ENCODE results near the gene RHOD. TPM values are rescaled to one million over a fixed set of nuclear protein-coding genes. Genes with fewer than 3 reads are reported as not detected.

RHOD gene
- total RNA-seq, 4 donors from 2014 or later, result 9.4 to 23.6 (median 10.4) TPM

- no peak for DNase-seq
- H3K4me3 ChIP-seq, result no peak overlapping the region
- no peaks in the 10 kb centered on the region for H3K27me3 ChIP-seq
- TF ChIP-seq, protein P1, sequence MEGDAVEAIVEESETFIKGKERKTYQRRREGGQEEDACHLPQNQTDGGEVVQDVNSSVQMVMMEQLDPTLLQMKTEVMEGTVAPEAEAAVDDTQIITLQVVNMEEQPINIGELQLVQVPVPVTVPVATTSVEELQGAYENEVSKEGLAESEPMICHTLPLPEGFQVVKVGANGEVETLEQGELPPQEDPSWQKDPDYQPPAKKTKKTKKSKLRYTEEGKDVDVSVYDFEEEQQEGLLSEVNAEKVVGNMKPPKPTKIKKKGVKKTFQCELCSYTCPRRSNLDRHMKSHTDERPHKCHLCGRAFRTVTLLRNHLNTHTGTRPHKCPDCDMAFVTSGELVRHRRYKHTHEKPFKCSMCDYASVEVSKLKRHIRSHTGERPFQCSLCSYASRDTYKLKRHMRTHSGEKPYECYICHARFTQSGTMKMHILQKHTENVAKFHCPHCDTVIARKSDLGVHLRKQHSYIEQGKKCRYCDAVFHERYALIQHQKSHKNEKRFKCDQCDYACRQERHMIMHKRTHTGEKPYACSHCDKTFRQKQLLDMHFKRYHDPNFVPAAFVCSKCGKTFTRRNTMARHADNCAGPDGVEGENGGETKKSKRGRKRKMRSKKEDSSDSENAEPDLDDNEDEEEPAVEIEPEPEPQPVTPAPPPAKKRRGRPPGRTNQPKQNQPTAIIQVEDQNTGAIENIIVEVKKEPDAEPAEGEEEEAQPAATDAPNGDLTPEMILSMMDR (IDR thresholded peaks at IDR 0.05), result no peak
- TF ChIP-seq POLR2A (IDR thresholded peaks at IDR 0.05), result no peak
- H3K4me1 ChIP-seq, result no peaks in the 10 kb centered on the region
- H3K27ac ChIP-seq, result no peak overlapping the region
- intact Hi-C loops (cut with DNase I; ENCODE audit: low total_unique reads), result no loop called here
- no peaks in the 10 kb centered on the region for H3K36me3 ChIP-seq
- no peaks in the 10 kb centered on the region for H3K9me3 ChIP-seq
Measured at GRCh38 chr11:67083786-67084366, 27.2 kb downstream of the RHOD start.

GRCh38 chr11:67085617-67086016 is 29.0 kb downstream of the RHOD start:
- intact Hi-C loops (cut with DNase I; ENCODE audit: low total_unique reads), result no loop called here
- no peaks in the 10 kb centered on the region for H3K36me3 ChIP-seq
- no peaks in the 10 kb centered on the region for H3K4me1 ChIP-seq
- TF ChIP-seq POLR2A (IDR thresholded peaks at IDR 0.05), result no peak
- TF ChIP-seq, protein P1 (IDR thresholded peaks at IDR 0.05), result no peak
- no peak overlapping the region for H3K4me3 ChIP-seq
- H3K9me3 ChIP-seq, result no peaks in the 10 kb centered on the region
- no peak overlapping the region for H3K27ac ChIP-seq
- H3K27me3 ChIP-seq, result no peaks in the 10 kb centered on the region
- DNase-seq, result no peak

- TF ChIP-seq, protein P1 (IDR thresholded peaks at IDR 0.05), result no peak
- no peak for TF ChIP-seq POLR2A (IDR thresholded peaks at IDR 0.05)
- DNase-seq, result no peak
- no peaks in the 10 kb centered on the region for H3K4me1 ChIP-seq
- H3K36me3 ChIP-seq, result no peaks in the 10 kb centered on the region
- H3K9me3 ChIP-seq, result no peaks in the 10 kb centered on the region
- no peak overlapping the region for H3K27ac ChIP-seq
- intact Hi-C loops (cut with DNase I; ENCODE audit: low total_unique reads), result no loop called here
- no peaks in the 10 kb centered on the region for H3K27me3 ChIP-seq
- H3K4me3 ChIP-seq, result no peak overlapping the region
Measured at GRCh38 chr11:67090717-67091116, 34.1 kb downstream of the RHOD start.

GRCh38 chr11:67095214-67095507 is 38.5 kb downstream of the RHOD start:
- TF ChIP-seq, protein P1 (IDR thresholded peaks at IDR 0.05), result no peak
- TF ChIP-seq POLR2A (IDR thresholded peaks at IDR 0.05), result no peak
- no peak overlapping the region for H3K27ac ChIP-seq
- no peak overlapping the region for H3K4me3 ChIP-seq
- intact Hi-C loops (cut with DNase I; ENCODE audit: low total_unique reads), result no loop called here
- no peak for DNase-seq
- no peaks in the 10 kb centered on the region for H3K9me3 ChIP-seq
- H3K36me3 ChIP-seq, result no peaks in the 10 kb centered on the region
- no peaks in the 10 kb centered on the region for H3K27me3 ChIP-seq
- no peaks in the 10 kb centered on the region for H3K4me1 ChIP-seq

DNA sequence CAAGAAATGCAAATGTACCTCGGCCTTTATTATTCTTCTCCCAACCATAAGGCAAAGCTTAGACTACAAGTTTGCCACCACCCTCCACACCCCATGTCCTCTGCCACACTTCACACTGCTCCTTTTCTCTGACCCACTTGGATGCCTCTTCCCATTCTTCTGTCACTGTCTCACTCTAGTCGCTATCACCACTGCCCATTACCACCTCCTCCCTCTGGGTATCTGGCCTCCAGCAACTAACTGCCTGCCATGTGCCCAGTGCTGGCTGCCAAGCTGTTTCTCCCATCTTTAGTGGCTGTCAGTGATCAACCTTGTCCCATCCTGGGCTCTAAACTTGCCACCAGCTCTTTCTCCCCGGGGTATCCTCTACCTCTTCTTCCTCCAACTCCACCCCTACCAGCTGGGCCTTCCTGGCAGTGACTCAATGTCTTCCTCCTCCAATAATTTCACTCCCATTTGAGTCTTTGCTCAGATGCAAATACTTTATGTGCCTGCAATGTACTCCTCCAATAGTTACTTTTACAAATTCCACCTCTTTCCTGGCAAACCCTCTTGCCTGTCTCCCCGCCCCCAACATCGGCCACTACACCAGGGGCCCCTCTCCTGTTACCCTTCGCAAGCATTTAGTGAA is 42.3 kb downstream of the RHOD start:
- no peak for DNase-seq
- no peaks in the 10 kb centered on the region for H3K36me3 ChIP-seq
- H3K27ac ChIP-seq, result no peak overlapping the region
- TF ChIP-seq, protein P1 (IDR thresholded peaks at IDR 0.05), result no peak
- no peak for TF ChIP-seq POLR2A (IDR thresholded peaks at IDR 0.05)
- H3K27me3 ChIP-seq, result no peaks in the 10 kb centered on the region
- intact Hi-C loops (cut with DNase I; ENCODE audit: low total_unique reads), result no loop called here
- no peak overlapping the region for H3K4me3 ChIP-seq
- no peaks in the 10 kb centered on the region for H3K4me1 ChIP-seq
- H3K9me3 ChIP-seq, result no peaks in the 10 kb centered on the region

Data from uterus (tissue), 4 donors.